ENCODE measurements around the gene GPRIN3.
"Not testable (repeated sequence)": the region's sequence is repeated elsewhere in the genome, so short reads cannot be mapped to it uniquely, and the experiment has no call there.

Gene GPRIN3

DNA sequence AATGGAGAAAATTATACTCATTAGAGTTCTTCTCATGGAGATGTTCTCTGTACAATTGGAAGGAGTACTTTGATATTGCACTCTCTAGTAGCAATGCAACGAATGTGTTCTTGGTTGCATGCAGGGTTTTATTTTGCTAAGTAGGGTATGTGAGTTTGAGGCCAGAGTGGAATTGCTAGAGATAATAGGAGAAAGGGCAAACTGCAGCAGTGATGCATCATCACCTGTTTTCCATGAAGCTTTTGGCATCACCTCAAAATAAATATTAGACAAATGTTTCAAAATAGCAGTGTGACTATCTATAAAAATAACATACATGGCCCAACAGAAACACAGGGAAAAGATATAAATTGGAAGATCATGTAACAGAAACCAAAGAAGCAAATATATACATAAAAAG is 103.0 kb downstream of the GPRIN3 start:
- DNase-seq = no peak

- DNase-seq = no peak
Observed at GRCh38 chr4:89203902-89204301, 103.7 kb downstream of the GPRIN3 start.

DNA sequence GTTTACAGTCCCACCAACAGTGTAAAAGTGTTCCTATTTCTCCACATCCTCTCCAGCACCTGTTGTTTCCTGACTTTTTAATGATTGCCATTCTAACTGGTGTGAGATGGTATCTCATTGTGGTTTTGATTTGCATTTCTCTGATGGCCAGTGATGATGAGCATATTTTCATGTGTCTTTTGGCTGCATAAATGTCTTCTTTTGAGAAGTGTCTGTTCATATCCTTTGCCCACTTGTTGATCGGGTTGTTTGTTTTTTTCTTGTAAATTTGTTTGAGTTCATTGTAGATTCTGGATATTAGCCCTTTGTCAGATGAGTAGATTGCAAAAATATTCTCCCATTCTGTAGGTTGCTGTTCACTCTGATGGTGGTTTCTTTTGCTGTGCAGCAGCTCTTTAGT is 108.2 kb downstream of the GPRIN3 start:
- DNase-seq = not testable (repeated sequence)

- DNase-seq = no peak
Observed at GRCh38 chr4:89197920-89198319, 109.7 kb downstream of the GPRIN3 start.

DNA sequence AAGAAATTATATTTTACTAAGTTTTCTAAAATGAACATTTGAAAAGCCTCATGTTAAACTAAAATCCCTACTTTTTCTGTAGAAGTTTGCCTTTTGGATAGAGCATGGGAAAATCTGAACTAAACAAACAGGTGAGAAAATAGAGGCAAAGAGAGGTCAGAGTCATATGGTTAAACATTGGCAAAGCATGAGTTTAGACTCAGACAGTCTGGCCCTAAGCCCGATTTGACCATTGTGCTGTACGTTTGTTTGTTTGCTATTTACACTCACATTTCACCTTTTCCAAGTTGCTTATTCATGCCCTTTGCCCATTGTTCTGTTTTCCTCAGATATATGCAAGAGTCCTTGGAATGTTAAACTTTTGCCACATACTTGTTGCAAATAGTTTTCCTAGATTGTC is 110.9 kb downstream of the GPRIN3 start:
- no peak for DNase-seq

DNA sequence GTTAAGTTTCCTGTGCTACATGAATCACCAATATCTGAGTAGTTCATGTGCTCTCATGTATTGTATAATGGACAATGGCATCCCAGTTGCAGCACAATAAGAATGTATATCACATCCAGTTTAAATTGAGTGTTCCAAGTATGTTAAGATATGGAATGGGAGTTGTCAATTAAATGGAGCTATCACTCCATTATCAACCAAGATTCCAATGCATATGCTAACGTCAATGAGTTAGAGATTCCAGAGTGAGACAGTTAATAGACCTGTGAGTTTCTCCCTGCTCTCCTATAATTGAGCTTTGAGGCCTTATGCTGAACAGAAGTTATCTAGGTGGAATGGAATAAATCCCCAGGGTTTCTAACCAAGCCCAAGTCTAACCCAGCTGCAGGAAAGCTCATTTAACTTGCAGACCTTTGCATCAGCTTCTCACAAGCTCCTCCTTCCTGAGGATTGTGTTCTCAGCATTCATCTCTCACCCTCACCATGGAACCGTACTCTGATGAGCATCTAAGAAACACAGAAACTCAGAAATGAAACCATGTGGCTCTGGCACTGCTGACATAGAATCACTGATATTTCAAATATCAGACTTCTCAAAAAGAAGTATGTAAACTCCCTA is 111.4 kb downstream of the GPRIN3 start:
- DNase-seq = no peak

DNA sequence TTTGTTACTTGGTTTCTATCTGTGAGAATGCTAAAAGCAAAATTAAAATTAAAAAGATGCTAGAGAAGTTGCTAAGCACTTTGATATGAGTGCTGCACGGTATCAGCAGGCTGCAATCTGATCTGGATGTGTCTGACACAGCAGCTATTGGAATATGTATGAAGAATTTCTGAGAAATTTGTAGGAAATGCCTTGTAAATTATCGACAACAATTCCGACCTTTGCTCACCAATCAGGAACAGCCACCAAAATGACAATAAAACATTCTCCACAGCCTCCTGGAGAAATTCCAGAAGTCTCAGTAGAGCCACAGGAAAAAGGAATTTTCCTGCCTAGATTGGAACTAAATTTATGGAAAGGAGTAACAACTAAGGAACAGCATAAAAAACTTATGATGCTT is 113.8 kb downstream of the GPRIN3 start:
- no peak for DNase-seq

Measured in SIG-M5 (cell line).